Dermis microvascular lymphatic vessel endothelial cell (primary cell): Measurements from ENCODE around the gene FKBP11. TPM values are rescaled to one million over a fixed set of nuclear protein-coding genes. Genes with fewer than 3 reads are reported as not detected.

Source experiments
- DNase-seq, 2 donors: peaks; one replicate each; pipeline versions ENCODE4 v3.0.0 to v3.0.0-alpha.2; 2010; ENCODE audit warnings: low read depth in 2 of 2
- total RNA-seq: library from RNA; depleted of rRNA; stranded (reverse); fragments of >200 nt; gene quantifications from 2 replicates; pipeline ENCODE4 v1.2.1, GENCODE V29; 2014

FKBP11 gene
- total RNA-seq, 1 donor from 2014 or later, result 9.9 TPM

DNA sequence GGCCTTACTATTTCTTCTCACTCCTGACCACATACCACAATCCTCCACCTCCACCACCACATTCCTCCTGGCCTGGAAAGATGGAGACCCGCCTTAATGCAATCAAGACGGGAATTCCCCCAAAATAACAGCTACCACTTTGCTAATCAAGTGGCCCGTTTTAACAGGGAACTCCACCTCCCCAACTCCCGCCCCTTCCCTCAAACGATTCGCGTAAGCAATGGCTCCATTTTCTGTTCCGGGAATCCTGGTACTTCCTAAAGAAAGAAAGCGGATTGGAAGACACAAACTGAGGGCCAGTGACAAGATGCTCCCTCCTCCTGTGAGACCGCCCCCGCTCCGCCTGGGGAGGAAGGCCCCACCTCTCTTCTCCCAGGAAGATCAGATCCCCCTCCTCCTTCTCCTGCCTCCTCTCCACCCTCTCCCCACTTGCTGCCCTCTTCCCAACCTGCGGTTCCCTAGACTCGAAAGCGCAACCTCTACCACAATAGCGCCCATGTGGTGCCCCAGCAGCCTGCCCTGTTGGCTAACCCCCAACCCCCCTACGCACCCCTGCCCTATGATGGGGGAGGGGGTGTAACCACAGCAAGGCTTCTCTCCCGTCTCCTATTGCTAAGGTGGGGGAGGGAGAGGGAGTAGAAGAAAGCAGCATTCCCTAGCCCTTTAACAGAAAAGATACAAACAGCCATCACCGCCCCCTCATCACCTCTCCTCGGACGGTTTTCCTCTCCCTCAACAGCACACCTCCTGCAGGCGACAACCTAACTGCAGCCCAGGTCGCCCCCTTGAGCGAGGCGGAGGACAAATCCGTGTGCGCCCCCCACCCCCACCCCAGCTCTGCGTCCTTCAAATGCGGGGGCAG, 31.2 kb upstream of the FKBP11 start:
- DNase-seq, result peak; percentile 41 to 95

GRCh38 chr12:48954841-48955501, 29.7 kb upstream of the FKBP11 start:
- no peak for DNase-seq

DNA sequence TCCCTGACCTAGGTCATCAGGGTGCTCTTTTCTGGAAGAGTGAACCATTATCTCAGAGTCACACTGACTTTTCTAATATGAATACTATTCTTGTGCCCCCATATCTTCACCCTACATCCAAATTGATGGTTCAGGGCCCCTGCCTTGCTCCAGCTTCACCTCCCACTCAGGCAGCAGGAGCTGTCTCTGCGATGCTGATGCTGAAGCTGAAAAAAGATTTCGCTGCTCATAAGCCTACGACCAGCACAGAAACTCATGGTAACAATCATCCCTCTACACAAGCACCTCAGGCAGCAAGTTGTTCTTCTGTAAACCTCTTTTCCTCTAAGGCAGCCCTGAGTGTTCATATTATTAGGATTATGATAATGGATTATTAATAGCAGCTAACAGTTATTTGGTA, 28.8 kb upstream of the FKBP11 start:
- DNase-seq, result no peak

DNA sequence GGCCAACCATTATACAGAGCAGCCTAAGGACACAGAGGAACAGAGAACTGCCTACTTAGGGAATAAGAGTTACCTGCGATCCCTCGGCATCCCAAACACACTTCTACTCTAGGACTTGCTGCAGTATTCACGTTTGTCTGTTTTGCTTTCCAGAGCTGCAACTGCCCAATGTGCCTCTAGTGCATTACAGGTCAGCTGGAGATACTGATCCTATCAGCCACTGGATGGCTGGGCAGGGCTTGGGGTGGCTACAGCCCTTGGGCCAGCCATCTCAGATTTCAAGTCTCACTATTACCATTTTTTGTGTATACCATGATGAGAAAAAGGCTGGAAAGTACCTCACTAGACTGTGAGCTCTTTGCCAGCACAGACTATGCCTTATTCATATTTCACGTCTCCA, 27.4 kb upstream of the FKBP11 start:
- no peak for DNase-seq

DNA sequence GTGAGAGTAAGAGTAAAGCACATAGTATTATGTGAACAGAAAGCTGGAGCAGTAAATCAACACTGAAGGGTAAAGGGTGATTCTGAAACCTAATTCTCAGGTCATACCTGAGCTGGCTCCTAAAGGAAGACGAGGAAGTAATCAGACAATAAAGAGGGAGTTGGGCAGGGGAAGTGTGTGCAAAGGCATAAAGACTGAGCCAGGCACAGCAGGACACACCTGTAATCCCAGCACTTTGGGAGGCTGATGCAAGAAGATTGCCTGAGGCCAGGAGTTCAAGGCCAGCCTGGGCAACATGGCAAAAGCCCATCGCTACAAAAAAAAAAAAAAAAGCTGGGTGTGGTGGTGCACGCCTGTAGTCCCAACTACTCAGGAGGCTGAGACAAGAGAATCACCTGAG, 22.4 kb upstream of the FKBP11 start:
- no peak for DNase-seq

DNA sequence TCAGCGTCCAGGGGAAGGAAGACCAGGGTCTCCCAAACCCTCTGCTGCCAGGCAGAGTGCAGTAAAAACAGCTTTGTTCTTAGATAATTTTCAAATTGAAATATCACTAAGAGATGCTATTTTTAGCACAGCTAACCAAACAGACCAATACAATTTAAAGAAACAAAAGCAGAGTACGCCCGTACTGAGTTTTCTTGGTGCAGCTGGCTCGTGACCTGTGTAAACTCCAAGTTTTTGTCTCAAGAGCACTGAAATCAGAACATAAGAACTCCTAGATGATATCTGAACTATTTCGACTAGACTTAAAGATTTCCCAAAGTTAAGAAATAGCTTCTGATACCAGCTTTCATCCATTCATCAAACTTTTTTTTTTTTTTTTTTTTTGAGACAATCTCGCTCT, 21.7 kb upstream of the FKBP11 start:
- no peak for DNase-seq

DNA sequence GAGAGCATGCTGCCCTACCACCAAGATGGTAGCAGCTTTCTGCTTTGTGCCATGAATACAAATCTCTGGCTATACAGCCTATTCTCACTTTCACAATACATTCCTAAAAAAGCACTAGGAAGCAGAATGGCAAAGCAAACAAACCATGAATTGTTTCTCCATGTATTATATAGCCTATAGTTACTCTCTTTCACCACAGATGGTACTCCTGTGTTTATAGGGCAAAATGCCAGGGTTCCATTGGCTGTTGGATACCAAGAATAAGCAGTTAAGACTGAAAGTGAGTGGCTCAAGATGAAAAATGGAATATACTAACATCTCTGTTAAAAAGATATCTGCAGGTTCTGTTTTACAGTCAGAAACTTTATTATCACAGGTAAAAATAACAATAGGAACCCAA, 20.9 kb upstream of the FKBP11 start:
- DNase-seq, result peak in 1 of 2 donors; percentile 23

- no peak for DNase-seq
Measured at GRCh38 chr12:48943221-48943620, 17.9 kb upstream of the FKBP11 start.

DNA sequence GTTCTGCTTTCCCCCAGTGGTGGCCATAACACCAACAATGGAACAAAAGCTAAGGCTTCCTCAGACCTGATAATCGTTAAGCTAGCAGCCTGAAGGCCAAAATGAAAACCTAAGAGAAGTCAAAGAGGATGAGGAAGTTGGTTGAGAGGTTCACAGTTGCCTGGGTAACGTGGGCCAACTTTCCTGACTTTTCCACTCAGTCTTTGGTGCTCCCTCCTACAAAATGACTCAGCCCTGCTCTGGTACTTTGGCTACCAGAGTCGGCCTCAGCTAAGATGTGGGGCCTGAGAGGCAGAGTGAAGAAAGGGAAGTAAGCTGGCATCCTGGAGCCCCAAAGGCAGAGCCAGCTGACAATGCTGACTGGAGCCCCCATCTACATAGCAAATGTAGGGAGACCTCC, 14.9 kb upstream of the FKBP11 start:
- DNase-seq, result no peak

DNA sequence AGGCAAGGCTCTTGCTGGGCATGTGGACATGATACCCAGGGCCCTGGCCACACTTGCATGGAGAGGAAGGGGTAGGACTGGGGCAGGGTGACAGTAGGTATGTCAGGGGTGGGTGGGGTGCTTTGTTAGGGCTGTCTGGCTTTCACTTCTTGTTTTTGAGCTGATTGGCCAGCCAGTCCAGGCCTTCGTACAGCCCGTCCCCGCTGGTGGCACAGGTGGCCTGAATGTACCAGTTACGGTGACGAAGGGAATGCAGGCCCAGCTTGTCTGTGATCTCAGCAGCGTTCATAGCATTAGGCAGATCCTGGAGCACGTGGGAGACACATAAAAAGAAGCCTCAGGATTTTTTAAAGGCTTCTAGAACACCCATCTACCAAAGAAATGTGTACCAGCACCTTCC, 13.5 kb upstream of the FKBP11 start:
- DNase-seq, result no peak

- no peak for DNase-seq
Measured at GRCh38 chr12:48937170-48937569, 11.9 kb upstream of the FKBP11 start.

DNA sequence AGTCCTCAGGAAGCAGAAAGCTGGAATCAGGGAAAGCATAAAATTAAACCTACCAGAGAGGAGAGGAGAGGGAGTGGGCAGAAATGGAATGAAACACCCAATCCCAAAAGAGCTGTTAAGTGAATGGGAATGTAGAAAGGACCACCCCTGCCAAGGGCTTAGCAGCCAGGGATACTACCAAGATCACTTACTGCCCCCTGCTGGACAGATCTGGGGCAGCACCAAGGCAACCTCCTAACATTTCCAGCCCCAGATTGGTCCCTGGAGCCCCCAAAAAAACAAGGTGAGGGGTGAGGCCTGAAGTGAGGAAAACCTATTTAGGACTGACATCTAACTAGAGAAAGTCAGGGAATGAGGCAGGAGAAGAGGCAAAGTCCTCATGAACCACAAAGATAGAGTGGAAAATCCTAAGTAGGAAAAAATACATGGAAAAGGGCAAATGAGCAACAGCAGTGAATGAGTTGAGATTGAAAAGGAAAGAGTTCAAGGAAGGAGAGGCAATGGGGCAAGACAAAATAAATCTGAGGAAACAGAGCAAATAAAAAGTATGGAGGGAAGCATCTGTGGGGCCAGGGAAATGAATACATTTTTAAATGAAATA, 11.2 kb upstream of the FKBP11 start:
- peak; percentile 45 to 78 for DNase-seq

DNA sequence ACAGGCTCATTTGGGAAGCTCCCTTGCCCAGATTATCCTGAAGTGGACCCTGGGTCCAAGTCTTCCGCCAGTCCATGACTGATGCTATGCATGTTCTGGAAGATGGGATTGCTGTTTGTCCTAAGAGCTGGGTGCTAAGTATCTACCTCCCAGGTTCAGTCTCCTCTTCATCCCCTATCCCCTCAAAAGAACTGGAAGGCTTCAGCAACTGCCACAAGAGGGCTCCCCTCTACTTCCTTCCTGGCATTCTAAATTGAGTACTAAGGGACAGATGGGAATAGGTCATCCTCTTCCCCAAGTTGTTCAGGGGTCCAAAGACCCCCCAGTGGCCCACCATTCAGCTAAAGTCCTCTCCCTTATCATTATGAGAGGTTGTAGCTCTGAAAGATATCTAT, 9.0 kb upstream of the FKBP11 start:
- DNase-seq, result no peak

GRCh38 chr12:48933664-48934311, 8.5 kb upstream of the FKBP11 start:
- no peak for DNase-seq

DNA sequence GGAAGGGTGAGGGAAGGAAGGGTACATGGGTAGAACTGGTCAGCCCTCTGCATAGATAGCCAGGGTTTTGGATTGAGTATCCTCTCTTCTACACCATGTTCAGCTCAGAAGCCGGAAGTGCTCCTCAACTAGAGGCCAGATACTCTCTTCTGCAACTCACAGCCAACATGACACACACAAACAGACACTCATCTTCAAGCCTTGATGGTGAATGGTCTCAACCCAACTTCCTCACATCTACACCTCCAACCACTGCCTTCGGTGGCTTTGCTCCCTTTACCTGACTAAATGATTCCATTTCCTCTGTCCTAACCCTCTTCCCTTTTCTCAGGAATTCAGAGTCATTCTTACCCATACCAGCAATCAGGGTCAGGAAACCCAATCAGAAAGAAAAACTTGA, 7.6 kb upstream of the FKBP11 start:
- DNase-seq, result no peak

GRCh38 chr12:48930475-48930874, 5.2 kb upstream of the FKBP11 start:
- DNase-seq, result no peak

DNA sequence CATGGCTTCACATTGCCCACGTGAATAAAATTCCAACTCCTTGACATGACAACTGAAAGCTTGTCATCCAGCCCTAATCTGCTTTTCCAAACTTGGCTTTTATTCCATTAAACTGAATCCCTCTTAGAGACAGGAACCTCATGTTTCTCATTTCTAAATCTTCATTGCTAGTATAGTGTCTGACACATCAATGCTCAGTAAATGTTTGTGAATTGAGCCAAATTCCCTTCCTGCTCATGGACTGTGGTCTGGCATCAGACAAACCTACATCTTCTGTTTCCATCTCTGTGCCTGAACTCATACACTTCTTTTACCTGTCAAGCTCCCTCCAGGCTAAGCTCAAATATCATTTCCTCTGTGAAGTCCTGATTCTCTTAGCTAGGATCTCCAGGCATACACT, 4.3 kb upstream of the FKBP11 start:
- DNase-seq, result no peak

DNA sequence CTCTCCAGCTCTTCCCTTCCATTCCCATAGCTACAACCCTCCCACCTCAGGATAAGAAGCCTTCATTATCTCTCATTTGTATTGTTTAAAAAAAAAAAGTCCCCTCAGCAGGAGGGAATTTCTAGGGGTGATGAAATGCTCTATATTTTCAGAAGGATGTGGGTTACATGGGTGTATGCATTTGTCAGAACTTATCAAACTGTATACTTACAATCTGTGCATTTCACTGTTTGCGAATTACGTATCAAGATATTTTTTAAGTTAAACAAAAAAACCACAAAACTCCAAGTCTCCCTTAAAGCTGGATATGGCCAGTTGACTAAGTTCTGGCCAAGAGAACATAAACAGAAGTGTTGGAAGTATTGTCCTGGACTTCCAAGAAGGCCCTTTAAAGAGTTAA, 2.0 kb upstream of the FKBP11 start:
- DNase-seq, result no peak

DNA sequence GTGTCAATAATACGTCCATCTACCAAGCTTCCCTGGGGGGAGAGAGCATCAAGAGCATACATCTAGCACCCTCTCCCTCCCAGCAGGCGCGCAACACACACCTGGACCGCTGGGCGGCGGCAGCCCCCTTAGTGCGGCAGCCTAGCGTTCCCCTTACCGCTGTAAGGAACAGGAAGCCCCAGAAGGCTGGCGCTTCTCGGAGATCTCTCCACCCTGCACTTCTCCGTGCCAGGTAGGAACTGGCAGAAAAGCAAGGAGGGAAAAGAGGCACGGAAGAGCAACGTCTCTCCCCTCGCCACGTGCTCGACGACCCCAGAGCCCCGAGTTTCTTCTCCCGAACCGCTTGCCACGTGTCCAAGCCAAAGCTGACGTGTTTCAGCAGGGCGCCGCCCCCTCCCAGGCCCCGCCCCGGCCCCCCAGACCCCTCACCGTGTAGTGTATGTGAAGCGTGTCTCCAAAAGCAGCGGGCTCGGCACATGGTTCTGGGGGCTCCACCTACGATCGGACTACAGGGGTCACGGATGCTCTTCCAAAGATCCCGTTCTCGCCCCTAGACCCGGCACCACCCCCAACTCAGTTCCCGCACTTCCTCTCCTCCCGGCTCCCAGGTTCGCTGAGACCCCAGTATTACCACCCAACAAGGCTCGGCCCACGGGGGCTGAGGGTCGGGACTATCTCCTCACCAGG, 532 bp downstream of the FKBP11 start:
- DNase-seq, result peak in 1 of 2 donors; percentile 75

DNA sequence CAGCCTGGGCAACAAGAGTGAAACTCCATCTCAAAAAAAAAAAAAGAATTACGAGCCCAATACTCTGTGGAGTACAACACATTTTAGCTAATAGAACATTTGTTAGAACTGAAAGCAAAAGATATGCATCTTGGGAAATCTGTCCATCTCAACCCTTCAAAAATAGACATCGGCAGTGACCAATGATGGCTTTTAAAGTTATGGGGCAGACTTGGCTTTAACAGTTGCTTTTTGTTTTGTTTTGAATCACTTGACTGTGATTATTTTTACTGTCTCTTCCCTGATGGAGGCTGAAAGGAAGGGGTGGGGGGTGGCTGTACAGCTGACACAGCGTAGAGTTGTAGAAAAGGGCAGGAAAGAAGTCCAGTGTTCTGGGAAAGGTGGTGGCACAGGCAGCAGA, 2.2 kb downstream of the FKBP11 start:
- DNase-seq, result no peak

DNA sequence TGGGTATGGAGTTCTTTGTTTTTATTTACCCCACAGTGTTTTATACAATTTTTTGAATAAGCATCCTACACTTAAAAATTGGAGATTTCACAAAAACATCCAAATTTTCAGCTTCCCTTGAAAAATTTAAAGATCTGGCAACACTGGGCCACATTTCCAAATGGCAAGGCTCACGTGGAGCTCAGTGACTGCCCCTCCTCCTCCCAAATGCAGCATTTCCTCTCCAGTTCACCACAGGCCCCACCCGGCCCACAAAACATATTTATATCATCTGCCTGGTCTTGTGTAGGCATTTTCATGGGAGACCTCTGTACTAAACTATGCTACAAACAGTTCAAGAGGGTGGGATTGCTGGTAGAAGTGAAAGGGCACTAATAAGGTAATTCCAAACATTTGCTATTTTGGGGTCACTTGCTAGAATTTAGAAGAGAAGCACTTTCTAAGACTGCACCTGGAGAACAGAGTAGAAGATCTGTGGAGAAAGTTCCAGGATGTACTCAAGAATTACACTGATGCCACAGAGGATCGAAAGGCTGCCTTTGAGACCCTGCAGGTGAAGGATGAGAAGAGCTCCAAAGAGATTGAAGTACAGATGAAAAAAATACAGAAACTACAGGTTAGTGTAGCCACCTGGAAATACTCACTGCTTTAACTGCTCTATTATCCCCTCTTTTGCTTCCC, 7.3 kb downstream of the FKBP11 start:
- no peak for DNase-seq
